OCI-LY1 (cell line): ENCODE data around the gene ZMIZ1.

Experiments used
- CTCF ChIP-seq: fragments of 200-600 bp; sonication (generic), shearing (Covaris generic); IDR thresholded peaks from 2 replicates; pipeline ENCODE4 v1.5.1; 2017; ENCODE audit warnings: mild to moderate bottlenecking, antibody characterized with exemption, low read length, moderate library complexity, mixed read lengths
- EZH2 ChIP-seq: fragments of 200-600 bp; sonication (generic), shearing (Covaris generic); IDR thresholded peaks from 2 replicates; pipeline ENCODE4 v1.8.0; 2017; ENCODE audit warnings: borderline replicate concordance, mixed run types, mild to moderate bottlenecking, antibody characterized with exemption, low read length, moderate library complexity, mixed read lengths

GRCh38 chr10:79058899-79059841 lies 9.6 kb upstream of the ZMIZ1 start:
- no peak for TF ChIP-seq CTCF
- no peak for TF ChIP-seq EZH2
